Left lobe of liver (tissue), 2 donors: ENCODE results near the gene OR10P1. TPM values are rescaled to one million over a fixed set of nuclear protein-coding genes. Genes with fewer than 3 reads are reported as not detected.
A peak's percentile ranks its signal among the peaks of the same experiment; 100 is the strongest.
"Not testable (repeated sequence)": the region's sequence is repeated elsewhere in the genome, so short reads cannot be mapped to it uniquely, and the experiment has no call there.

Source experiments
- ATAC-seq: fragments of 200-7000 bp; cut with Tn5 transposase; one replicate; pipeline ENCODE4 v1.9.1; 2020; ENCODE audit warnings: mild to moderate bottlenecking, moderate library complexity
- DNase-seq: peaks from one replicate; pipeline ENCODE4 v3.0.0-alpha.2; 2020; ENCODE audit warnings: low spot score
- total RNA-seq: library from RNA; stranded (reverse); gene quantifications from one replicate; pipeline ENCODE4 v1.2.1, GENCODE V29; 2021
- donor health status: DM: no; HTN: no; CAD: no; lungs with moderate emphysema.
- donor health status: DM: no; HTN: yes; CAD: no.

OR10P1 gene, protein sequence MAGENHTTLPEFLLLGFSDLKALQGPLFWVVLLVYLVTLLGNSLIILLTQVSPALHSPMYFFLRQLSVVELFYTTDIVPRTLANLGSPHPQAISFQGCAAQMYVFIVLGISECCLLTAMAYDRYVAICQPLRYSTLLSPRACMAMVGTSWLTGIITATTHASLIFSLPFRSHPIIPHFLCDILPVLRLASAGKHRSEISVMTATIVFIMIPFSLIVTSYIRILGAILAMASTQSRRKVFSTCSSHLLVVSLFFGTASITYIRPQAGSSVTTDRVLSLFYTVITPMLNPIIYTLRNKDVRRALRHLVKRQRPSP
- not detected for total RNA-seq

DNA sequence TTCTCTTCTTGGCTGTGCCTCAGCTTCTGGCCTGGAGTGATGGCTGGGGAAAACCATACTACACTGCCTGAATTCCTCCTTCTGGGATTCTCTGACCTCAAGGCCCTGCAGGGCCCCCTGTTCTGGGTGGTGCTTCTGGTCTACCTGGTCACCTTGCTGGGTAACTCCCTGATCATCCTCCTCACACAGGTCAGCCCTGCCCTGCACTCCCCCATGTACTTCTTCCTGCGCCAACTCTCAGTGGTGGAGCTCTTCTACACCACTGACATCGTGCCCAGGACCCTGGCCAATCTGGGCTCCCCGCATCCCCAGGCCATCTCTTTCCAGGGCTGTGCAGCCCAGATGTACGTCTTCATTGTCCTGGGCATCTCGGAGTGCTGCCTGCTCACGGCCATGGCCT is at the start of gene OR10P1:
TSS of gene OR10P1 (plus strand) at position 40 of the 400 bp plus-strand sequence. CDS start at position 40, 0 bp downstream.
- ATAC-seq = no peak
- DNase-seq = no peak

DNA sequence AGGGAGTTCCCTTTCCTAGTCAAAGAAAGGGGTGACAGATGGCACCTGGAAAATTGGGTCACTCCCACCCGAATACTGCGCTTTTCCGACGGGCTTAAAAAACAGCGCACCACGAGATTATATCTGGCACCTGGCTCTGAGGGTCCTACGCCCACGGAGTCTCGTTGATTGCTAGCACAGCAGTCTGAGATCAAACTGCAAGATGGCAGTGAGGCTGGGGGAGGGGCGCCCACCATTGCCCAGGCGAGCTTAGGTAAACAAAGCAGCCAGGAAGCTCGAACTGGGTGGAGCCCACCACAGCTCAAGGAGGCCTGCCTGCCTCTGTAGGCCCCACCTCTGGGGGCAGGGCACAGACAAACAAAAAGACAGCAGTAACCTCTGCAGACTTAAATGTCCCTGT is 46.5 kb upstream of the OR10P1 start:
- DNase-seq = not testable (repeated sequence)

DNA sequence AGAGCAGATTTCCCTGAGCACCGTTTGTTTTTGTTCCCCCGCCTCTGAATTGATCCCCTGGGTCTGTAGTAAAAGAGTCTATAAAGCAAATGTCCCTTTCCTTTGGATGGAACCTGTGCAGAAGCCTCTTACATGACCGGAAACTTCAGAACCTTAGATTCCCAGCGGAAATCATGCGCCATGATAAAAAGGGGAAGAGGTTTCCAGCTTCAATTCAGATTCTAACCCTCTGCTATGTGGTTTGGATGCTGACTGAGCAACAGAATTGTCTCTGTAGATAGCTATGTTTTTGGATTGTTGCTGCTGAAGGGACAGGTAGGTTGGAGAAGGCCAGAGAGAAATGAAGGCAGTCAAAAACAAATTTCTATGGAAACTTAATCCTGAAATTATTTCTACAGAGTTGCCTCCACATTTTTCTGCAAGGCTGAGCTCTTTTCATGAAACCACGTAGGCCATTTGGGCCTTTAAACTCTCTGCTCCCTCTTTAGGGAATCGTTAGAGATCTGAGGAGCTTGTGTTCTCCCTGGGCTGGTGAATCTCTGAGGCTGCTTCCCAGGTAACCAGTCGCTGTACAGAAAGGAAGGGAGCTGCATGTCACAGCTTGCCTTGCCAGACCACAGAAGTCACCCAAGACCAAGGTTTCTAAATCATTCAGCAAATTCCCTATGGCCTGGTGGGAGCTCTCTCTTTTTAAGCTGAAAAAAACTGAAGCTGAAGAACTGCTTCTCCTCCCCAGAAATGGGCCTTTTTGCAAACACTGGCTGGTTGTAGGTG is 28.7 kb upstream of the OR10P1 start:
- ATAC-seq (no peak), DNase-seq (no peak)

More for the DNA sequence above, 46.5 kb upstream of the OR10P1 start:
- not testable (repeated sequence) for ATAC-seq

DNA sequence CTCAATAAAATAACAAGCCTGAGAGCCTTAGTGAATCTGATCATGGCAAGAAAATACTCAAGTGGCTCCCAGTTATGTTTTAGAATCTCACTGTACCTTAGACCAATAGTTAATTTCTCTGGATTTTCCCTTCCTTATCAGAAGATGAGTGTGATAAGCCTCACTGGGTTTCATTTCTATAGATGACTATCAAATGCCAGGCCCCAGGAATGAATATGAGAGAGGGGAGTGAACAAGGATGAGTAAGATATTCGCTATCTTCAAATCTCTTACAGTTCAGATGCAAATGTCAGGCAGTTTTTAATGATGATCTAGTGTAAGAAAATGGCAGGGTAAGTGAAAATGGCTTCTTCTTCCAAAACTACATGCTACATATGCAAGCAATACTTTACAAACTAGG is 26.1 kb upstream of the OR10P1 start:
- DNase-seq = no peak
- ATAC-seq = no peak

DNA sequence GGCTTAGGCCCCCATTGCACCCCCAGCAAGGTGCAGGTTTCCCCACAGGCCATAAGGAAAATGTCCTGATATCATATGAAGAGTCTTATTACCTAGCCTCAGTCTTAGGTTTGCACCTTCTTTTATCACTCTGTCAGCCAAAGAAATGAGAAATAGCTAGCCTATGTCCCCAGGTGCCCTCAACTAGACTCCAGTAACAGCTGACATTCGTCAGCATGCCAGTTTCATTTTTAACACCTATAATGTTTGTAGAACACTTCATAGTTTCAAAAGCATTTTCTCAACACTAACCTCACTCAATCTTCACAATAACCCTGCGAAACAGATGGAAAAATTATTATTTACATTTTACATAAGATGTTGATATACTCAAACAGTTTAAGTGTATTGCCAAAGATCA is 24.0 kb upstream of the OR10P1 start:
- ATAC-seq (no peak), DNase-seq (no peak)

DNA sequence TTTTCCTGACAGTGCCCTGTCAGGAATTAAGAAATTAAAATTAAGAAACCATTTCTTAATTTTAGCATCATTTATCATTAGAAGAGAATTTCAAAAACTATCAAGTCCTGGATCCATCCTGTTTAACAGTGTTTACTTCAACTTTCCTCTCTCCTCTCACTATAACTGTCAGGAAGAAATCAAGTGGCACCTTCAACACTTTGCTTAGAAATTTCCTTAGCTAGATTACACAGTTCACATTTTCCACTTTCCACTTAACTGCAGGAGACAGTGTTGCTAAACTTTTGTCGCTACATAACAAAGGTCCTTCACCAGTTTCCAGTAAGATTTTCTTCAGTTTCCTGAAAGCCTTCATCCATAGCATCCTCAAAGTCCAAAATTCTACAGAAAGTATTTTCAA is 21.9 kb upstream of the OR10P1 start:
- ATAC-seq (no peak), DNase-seq (no peak)

DNA sequence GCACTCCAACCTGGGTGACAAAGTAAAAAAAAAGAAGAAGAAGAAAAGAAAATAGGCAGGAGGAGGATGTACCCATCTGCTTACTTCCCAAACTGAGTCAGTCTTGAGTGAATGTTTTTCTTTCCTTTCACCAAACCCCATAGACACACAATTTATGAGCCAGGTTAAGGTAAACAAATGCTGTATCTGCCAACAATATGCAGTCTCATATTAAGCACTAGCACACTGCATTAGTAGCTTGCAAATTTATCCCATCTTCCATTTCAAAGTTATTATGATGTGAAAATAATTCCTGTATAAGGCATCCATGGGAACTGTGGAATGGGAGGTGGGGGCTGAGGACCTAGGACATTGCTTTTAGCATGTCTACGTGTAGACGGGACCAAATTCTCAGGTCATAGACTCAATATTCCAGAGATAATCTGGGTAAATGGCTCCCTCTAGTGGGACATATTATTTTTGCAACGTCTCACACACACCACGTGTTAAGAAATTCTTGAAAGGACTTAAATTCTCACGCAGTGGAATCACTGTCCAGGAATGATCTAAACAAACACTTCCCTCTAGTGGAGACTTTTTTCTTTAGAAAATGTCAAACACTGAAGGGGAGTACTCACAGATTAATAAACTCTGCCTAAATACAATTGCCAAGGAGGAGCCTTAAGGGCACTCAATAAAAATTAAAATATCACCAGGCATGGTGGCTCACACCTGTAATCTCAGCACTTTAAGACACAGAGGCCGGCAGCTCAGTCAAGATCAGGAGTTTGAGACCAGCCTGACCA is 17.1 kb upstream of the OR10P1 start:
- no peak for DNase-seq
- ATAC-seq = peak; percentile 99

DNA sequence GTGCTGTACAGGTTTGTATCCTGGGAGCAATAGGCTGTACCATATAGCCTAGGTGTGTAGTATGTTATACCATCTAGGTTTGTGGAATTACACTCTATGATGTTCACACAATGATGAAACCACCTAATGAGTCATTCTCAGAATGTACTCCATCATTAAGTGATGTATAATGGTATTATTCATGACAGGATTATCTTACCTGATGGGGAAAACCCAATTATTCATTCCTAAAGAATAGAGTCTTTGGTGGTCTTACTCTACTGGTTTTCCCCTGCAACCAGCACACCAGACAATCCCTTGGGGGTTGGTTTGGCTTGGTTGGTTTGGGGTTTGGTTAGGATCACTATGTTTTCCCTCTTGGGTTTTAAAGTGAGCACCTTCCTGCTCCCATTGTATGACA is 12.6 kb upstream of the OR10P1 start:
- DNase-seq = no peak
- ATAC-seq = no peak

DNA sequence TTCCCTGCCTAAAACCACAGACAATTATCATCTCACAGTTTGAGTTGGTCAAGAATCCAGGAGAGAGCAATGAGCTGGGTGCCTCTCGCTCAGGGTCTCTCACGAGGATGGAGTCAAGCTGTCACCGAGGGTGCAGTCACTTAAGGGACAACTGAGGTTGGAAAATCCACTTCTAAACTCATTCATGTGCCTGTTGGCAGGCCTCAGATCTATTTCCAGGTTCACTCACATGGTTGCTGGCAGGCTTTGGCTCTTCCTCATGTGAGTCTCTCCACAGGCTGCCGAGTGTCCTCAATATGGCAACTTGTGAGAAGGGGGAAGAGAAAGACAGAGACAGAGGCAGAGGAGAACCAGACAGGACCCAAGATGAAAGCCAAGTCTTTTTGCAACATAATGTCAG is 10.5 kb upstream of the OR10P1 start:
- ATAC-seq = no peak
- DNase-seq = no peak

DNA sequence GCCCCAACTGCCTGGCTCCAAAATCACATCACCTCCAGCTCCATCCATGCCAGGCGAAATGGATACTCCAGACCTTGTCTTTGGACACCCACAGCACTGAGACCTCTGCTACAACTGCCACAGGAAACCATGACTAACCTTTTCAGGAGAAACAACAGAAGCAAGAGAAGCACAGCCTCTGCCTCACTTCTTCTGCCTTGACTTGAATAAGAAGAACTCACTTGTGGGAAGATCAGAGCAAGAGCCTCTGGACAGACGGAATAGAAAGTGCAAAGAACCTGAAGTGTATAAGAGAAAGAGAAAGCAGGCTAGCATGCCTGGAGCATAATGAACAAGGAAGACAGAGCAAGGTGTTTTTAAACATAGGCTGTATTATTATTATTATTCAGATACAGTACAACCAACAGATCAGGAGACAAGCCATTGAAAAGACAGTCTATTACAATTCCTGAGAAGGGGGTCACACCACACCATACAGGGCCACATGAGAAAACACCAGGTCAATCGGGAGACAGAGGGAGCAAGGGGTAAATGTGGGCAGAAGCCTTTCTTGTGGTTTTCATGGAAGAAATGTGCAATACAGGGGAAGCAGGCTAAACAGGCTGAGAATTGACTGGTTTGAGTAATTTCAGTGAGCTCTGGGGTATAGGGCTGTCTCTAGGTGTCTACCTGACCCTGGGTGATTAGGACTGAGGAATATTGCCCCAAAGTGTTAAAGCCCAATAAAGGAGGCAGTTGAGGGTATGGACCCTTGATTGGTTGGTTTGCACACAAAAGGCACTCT is 7.4 kb upstream of the OR10P1 start:
- ATAC-seq = no peak

DNA sequence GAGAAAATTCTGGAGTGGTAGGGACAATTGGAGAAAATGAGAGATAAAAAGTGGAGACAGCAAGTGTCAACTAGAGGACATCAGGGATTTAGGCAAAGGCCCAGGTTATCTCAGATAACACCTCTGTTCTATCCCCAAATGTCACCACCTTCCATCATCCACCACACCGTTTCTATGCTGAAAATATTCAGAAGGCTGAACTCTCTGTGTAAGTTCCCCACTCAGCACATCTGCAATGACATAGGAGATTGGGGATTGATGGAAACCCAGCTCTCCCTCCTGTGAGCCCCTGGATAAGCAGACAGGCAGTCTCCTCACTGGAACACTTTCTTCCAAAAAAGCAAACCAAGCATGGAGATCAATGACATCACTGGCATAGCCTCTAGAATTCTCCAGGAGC is 5.6 kb upstream of the OR10P1 start:
- ATAC-seq (no peak), DNase-seq (no peak)

More for the DNA sequence above, 7.4 kb upstream of the OR10P1 start:
- DNase-seq = no peak

DNA sequence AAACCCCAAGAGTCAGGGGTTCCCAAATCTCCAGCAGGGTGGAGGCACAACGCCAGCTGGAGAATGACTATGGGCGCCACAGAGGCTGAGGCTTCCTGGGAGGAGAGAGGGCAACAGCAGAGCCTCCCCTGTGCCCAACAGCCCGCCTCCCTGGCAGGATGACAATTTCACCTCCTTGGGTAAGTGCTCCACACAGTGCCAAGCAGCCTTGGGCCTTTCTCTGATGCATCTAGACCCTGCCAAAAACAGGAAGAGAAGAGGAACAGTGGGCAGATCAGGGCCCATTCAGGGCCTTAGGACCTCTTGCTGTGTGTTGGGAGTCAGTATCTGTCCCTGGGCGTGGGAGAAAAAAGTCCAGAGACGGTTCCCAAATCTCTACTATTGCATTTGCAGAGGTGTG is 5.0 kb upstream of the OR10P1 start:
- ATAC-seq (no peak), DNase-seq (no peak)

DNA sequence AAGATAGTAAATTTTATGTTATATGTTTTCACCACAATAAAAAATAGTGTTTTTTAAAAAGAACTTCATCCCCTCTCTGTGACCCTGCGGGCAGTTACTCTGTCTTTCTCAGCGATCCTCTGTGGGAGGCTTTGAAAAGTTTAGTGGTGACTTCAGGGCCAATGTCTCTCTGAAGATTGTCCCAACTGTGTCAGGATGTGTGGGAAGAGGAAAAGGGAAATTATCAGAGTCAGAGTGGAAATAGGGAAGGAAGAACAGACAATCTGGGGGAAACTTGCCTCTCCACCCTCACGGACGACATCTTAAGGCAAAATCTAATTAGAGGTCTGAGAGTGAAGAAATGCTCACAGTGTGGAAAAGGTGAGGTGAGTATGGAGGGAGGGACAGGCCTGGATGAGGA is 3.5 kb upstream of the OR10P1 start:
- ATAC-seq = no peak
- no peak for DNase-seq

DNA sequence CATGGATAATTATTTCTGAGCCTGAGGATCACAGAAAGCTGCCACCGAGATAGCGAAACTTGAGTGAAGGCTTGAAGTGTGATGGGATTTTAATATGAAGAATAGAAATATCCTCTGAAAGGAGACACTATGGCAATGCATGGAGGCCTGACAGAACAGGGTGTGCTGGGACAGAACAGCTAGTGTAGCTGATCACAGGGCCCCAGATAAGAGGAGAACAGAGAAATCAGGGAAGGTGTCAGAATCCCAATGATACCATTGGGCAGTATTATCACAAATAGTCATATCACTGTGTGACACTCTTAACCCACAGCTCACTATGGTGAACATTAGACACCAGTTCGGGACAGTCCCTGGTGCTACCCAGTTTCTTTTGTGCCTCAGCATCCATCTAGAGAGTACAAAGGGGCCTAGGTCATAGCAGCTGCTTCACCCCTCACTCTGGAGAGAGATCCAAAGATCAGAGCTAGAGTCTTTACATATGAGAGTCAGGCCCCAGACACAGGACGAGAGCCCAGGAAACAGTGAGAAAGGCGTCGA is 506 bp upstream of the OR10P1 start:
- no peak for ATAC-seq
- no peak for DNase-seq

DNA sequence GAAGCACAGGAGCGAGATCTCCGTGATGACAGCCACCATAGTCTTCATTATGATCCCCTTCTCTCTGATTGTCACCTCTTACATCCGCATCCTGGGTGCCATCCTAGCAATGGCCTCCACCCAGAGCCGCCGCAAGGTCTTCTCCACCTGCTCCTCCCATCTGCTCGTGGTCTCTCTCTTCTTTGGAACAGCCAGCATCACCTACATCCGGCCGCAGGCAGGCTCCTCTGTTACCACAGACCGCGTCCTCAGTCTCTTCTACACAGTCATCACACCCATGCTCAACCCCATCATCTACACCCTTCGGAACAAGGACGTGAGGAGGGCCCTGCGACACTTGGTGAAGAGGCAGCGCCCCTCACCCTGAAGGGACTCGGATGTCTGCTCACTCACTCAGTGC is 775 bp downstream of the OR10P1 start:
- no peak for DNase-seq
- no peak for ATAC-seq

DNA sequence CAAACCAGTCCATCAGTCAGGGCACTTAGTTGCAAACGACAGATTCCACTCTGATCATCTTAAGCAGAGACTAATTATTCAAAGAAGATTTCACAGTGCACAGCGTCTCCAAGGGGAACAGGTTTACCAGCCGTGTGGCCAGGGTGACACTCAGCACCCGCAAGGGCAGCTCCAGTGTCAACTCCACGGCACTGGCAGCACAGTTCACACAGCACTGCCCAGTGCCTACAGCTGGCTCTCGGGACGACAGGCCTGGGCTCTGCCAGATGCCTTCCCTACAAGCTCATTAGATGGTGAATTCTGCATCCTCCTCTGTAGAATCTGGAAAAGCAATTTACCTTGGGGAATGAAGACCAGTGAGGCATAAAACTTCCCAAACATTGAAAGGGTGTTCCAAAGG is 4.9 kb downstream of the OR10P1 start:
- ATAC-seq (no peak), DNase-seq (no peak)

DNA sequence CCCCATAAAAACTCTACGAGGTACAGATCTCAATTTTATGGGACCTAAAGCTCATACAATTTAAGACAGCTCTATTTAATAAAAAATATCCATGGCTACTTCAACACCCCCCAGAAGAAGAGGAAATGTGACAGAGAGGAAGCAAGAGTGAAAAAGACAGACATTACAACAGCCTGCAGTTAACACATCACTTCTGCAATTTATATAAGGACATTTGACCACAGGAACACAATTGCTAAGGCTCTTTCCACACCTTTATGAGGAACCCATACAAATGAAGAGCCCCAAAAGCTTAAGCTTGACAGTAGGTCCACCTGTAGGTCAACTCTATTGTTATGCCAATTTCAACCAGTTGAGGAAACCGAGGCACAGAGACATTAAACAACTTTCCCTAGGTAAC is 5.6 kb downstream of the OR10P1 start:
- no peak for ATAC-seq
- no peak for DNase-seq

DNA sequence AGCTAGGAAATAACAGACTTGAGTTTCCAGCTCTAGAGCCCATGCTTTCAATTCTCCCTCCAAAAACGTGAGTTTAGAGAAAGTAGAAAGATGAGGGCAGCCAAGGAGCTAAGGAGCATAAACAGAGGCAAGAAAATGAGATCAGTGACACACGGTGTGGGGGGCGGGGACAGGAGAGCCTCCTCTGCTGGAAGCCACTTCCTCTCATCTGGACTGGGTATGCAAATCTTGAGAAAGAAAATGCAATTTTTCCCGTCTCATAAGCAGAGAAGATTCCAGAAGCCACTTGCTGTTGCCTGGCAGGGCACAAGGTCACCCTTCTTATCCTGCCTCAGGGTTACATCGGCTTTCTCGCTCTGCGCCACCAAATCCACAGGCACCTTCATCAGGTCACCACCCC is 6.0 kb downstream of the OR10P1 start:
- DNase-seq (peak; percentile 42), ATAC-seq (no peak)

DNA sequence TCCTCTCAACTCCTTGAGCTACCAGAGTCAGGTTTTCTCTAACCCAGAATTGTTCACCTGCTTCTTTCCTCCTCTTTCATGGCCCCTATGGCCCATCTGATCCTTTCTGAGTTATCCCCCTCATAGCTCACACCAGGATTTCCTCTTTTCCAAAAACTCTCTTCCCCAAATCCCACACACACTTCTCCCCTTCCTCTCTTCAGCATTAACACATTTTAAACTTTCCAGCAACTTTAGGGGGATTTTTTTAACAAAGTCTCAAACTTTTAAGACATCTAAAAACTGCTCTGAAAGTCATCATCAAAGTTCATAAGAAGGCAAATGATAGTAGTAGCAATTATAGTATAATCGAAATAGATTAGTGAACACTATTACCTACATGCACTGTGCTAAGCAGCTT is 7.9 kb downstream of the OR10P1 start:
- no peak for ATAC-seq

DNA sequence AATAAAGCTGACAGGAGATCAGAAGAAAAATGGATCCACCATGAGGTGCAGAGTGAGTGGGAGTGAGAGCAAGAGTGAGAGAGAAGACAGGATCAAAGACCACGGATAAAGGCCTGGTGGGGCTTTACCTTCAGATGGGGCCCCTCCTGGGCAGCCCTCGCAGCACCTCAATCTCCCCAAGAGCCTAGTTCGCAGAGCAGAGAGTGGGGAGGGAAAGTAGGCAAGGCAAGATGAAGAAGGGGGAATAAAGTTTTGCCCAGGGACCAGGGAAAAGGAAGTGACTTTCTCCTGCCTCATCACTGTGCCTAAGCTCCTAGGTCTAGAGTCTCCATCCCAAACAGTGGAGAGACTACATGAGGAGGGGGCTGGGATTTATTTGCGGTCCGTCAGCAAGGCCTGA is 10.3 kb downstream of the OR10P1 start:
- ATAC-seq = no peak
- no peak for DNase-seq

More for the DNA sequence above, 7.9 kb downstream of the OR10P1 start:
- no peak for DNase-seq
